SW 1271 (cell line): ENCODE measurements around the gene AFF3.
"Not testable (repeated sequence)": the region's sequence is repeated elsewhere in the genome, so short reads cannot be mapped to it uniquely, and the experiment has no call there.

Experiments
- DNase-seq, 2 experiments: peaks; one replicate each; lab custom pipeline; 2025; lab: John Stamatoyannopoulos, UW

The AFF3 gene

GRCh38 chr2:99784282-99784681 lies 358.1 kb downstream of the AFF3 start:
- DNase-seq, result no peak

GRCh38 chr2:99780276-99780675 lies 362.1 kb downstream of the AFF3 start:
- DNase-seq, result no peak

- DNase-seq, result no peak
Measured at GRCh38 chr2:99779276-99779675, 363.1 kb downstream of the AFF3 start.

- DNase-seq, result no peak
Measured at GRCh38 chr2:99777656-99778290, 364.6 kb downstream of the AFF3 start.

GRCh38 chr2:99776906-99777646 lies 365.3 kb downstream of the AFF3 start:
- DNase-seq, result no peak

- no peak for DNase-seq
Measured at GRCh38 chr2:99776206-99776905, 366.0 kb downstream of the AFF3 start.

- DNase-seq, result no peak
Measured at GRCh38 chr2:99775585-99775984, 366.8 kb downstream of the AFF3 start.

GRCh38 chr2:99773642-99774041 lies 368.7 kb downstream of the AFF3 start:
- DNase-seq, result not testable (repeated sequence)

GRCh38 chr2:99772591-99773331 lies 369.6 kb downstream of the AFF3 start:
- DNase-seq, result no peak

GRCh38 chr2:99771681-99772333 lies 370.6 kb downstream of the AFF3 start:
- no peak for DNase-seq

GRCh38 chr2:99770876-99771275 lies 371.5 kb downstream of the AFF3 start:
- no peak for DNase-seq

- DNase-seq, result no peak
Measured at GRCh38 chr2:99765731-99766318, 376.6 kb downstream of the AFF3 start.

- no peak for DNase-seq
Measured at GRCh38 chr2:99763764-99764163, 378.6 kb downstream of the AFF3 start.

- no peak for DNase-seq
Measured at GRCh38 chr2:99762714-99763113, 379.7 kb downstream of the AFF3 start.

- no peak for DNase-seq
Measured at GRCh38 chr2:99757611-99758114, 384.7 kb downstream of the AFF3 start.

GRCh38 chr2:99756059-99756458 lies 386.3 kb downstream of the AFF3 start:
- DNase-seq, result no peak

- DNase-seq, result no peak
Measured at GRCh38 chr2:99754210-99754609, 388.2 kb downstream of the AFF3 start.

GRCh38 chr2:99753505-99753904 lies 388.9 kb downstream of the AFF3 start:
- DNase-seq, result no peak

- DNase-seq, result no peak
Measured at GRCh38 chr2:99748344-99748743, 394.0 kb downstream of the AFF3 start.

GRCh38 chr2:99747842-99748241 lies 394.5 kb downstream of the AFF3 start:
- DNase-seq, result no peak

- DNase-seq, result no peak
Measured at GRCh38 chr2:99743146-99743545, 399.2 kb downstream of the AFF3 start.
